ENCODE measurements around the gene BCAP31.

Gene BCAP31

GRCh38 chrX:153674219-153674851 is 49.9 kb downstream of the BCAP31 start:
- no peak for DNase-seq (ENCODE audit: low read depth in 2 of 2)

- no peak for DNase-seq (ENCODE audit: low read depth in 2 of 2)
Measured at GRCh38 chrX:153673428-153674218, 50.6 kb downstream of the BCAP31 start, which contains the start of gene PNCK. PNCK (minus strand) TSS chrX:153673813; CDS start chrX:153673076, 737 bp downstream.

- DNase-seq (ENCODE audit: low read depth in 2 of 2): no peak
Measured at GRCh38 chrX:153672531-153673427, 51.4 kb downstream of the BCAP31 start.

DNA sequence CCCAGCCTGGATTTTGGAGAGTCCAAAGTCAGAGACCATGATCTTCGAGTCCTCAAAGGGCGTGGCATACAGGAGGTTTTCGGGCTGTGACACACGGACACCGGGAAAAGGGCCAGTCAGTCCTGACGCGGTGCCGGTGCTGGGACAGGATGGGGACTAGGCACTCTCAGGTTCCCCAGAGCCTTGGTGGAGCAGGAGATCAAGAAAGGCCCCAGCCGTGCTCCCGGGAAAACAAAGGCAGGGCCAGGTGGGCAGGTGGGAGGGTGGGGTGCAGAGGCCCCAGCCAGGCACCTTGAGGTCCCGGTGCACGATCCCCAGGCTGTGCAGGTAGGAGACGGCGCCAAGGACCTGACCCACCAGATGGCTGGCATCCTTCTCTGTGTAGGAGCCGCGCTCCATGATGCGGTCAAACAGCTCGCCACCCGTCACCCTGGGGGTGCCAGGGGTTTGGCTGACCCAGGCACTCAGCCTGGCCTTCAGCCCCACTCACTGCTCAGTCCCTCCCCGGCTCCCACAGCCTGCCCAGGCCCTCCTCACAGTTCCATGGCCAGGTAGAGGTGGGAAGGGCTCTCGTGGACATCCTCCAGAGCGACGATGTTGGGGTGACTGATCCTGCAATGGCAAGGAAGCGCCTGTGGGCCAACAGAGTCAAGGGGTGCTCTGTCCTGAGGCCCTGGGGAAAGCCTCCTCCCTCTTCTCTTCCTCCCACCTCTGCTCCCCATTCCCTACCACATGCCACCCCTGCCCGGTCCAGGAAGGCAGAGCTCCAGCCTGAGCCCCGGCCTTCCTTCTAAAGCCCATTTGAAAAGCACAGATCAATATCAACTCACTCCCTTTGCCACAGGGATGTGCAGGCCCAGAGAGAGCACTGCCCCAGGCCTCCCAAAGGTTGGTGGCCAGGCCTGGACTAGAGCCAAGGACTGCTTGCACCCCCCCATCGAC is 52.3 kb downstream of the BCAP31 start:
- DNase-seq (ENCODE audit: low read depth in 2 of 2): no peak

DNA sequence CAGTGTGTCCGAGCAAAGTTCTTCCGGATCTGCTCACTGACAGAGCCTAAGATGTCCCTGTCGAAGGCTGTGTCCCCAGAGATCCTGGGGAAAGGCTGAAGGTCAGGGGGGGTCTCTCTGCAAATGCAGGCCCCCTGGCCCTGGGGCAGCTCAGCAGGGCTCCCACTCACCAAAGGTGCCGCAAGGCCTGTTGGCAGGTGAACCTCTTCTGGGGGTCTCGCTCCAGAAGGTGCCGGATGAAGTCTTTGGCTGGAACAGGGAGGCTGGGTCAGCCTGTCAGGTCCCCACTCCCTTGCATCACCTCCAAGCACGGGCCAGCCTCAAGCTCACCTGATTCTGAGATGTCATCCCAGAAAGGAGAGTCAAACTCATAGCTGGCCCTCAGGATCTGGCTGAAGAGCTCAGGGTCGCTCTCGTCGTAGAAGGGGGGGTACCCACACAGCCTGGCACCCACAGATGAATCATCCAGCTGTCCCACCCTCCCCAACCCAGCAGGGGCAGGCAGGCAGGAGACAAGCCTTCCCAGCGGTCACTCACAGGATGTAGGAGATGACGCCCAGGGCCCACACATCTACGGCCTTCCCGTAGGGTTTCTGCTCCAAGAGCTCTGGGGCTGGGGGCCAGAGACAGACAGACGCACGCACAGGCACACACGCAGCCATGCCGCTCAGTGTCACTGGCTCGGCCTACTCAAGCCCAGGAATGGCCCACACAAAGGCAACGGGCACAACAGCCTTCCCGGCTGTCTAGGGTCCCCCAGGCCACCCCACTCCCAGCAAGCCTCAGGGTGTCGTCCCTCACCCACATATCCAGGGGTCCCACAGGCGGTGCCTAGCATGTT is 53.2 kb downstream of the BCAP31 start:
- DNase-seq (ENCODE audit: low read depth in 2 of 2): no peak

- no peak for DNase-seq (ENCODE audit: low read depth in 2 of 2)
Measured at GRCh38 chrX:153669901-153670731, 54.1 kb downstream of the BCAP31 start.

GRCh38 chrX:153669174-153669890 is 54.9 kb downstream of the BCAP31 start:
- DNase-seq (ENCODE audit: low read depth in 2 of 2): no peak

- no peak for DNase-seq (ENCODE audit: low read depth in 2 of 2)
Measured at GRCh38 chrX:153668423-153669173, 55.6 kb downstream of the BCAP31 start.

DNA sequence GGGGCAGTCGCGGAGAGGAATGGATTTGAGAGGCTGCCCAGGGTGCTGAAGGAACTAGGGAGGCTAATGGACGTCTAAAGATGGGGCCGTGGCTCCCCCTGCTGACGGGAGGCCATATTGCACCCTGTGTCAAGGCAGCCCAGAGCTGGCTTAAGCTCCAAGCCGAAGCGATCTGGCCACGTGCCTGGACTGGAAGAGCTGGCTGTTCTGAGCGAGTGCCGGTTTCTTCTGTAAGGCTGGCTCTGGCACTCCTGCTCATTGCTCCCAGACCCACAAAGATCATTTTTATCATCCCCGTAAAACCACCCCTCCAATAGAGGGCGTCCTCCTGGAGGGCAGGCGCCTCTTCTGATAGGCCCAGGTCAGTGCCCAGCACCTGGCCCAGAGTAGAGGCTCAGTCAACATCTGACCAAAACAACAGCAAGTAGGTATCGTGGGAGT is 56.2 kb downstream of the BCAP31 start:
- peak; percentile 31 to 35 for DNase-seq (ENCODE audit: low read depth in 2 of 2)

GRCh38 chrX:153667281-153667955 is 56.8 kb downstream of the BCAP31 start:
- no peak for DNase-seq (ENCODE audit: low read depth in 2 of 2)

DNA sequence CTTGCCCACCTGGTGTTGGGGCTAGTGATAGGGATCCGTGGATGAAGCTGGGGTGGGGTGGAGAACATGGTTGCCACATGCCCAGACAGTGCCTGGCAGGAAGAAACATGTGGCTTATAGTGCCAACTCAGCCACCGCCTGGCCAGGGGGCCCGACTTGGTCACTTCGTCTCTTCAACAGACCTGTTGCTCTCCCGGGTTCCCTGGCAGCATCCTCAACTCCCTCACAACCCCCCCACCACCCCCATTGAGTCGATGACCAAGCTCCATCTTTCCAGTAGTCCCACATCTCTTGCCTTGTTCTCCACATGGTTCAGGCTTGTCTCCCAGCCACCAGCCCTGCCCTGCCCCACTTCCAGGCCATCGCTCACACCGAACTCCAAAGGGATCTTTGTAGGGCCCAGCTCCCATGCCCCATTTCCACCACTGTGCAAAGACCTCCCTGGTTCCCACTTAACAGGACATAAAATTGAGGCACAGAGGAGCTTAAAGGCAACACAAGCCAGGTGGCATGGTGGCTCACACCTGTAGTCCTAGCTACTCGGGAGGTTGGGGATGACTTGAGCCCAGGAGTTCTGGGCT is 58.4 kb downstream of the BCAP31 start:
- no peak for DNase-seq (ENCODE audit: low read depth in 2 of 2)

- peak; percentile 26 to 27 for DNase-seq (ENCODE audit: low read depth in 2 of 2)
Measured at GRCh38 chrX:153662266-153662665, 61.9 kb downstream of the BCAP31 start.

- DNase-seq (ENCODE audit: low read depth in 2 of 2): no peak
Measured at GRCh38 chrX:153659268-153659667, 64.9 kb downstream of the BCAP31 start.

DNA sequence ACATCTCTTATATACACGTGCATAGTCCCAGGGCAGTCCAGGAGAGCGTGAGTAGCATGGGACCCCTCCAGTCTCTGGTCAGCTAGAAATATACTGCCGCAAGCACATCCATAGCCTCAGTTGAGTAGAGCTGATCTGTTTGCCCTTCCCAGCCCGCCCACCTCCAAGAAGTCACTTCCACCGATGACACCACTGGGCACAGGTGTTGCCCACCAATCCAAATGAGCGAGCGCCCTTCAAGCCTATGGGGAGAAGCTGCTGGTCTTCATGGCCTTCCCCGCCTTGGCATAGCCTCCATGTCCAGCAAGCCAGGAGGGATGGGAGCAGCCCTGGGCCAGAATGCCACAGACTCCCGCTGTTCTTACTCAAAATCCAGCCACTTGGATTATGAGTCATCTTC is 67.0 kb downstream of the BCAP31 start:
- no peak for DNase-seq (ENCODE audit: low read depth in 2 of 2)

- no peak for DNase-seq (ENCODE audit: low read depth in 2 of 2)
Measured at GRCh38 chrX:153653556-153653955, 70.6 kb downstream of the BCAP31 start.

GRCh38 chrX:153651540-153652079 is 72.6 kb downstream of the BCAP31 start:
- DNase-seq (ENCODE audit: low read depth in 2 of 2): no peak

DNA sequence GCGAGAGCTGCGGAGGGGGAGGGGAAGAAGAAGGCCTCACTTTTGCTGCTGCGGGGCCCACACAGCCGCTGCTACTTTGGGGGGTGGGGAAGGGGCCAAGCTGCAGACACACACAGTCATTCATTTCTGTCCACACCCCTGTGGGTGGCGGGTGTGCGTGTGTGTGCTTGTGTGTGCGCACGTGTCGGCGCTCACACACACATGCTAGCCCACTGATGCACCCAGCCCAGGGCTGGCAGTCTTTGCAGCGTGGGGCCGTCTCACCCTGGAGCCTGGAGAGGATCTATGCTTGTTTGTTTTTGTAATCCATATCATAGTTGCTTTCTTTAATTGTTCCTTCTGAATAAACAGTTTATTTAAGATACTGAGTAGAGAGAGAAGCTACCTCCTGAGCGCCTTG is 73.2 kb downstream of the BCAP31 start:
- no peak for DNase-seq (ENCODE audit: low read depth in 2 of 2)

All from stimulated activated CD8-positive, alpha-beta memory T cell treated with anti-CD3 and anti-CD28 coated beads, Interleukin-15, amount 100 ng/mL, for 4 hours (primary cell).